ENCODE data around the gene PRDX3.
"Not testable (repeated sequence)": the region's sequence is repeated elsewhere in the genome, so short reads cannot be mapped to it uniquely, and the experiment has no call there.

The PRDX3 gene

GRCh38 chr10:119206603-119207365 is 28.2 kb upstream of the PRDX3 start:
- peak; percentile 70 for DNase-seq (ENCODE audit: low spot score)

- DNase-seq (ENCODE audit: low spot score), result peak; percentile 29
These were observed 27.4 kb upstream of the PRDX3 start for GRCh38 chr10:119205894-119206602.

- DNase-seq (ENCODE audit: low spot score), result no peak
These were observed 24.4 kb upstream of the PRDX3 start for GRCh38 chr10:119203006-119203405.

- DNase-seq (ENCODE audit: low spot score), result no peak
These were observed 22.6 kb upstream of the PRDX3 start for GRCh38 chr10:119201233-119201632.

- DNase-seq (ENCODE audit: low spot score), result peak; percentile 81
These were observed 20.8 kb upstream of the PRDX3 start for GRCh38 chr10:119199231-119199992.

GRCh38 chr10:119198438-119198837 is 19.8 kb upstream of the PRDX3 start:
- DNase-seq (ENCODE audit: low spot score), result no peak

- DNase-seq (ENCODE audit: low spot score), result no peak
These were observed 19.3 kb upstream of the PRDX3 start for GRCh38 chr10:119197921-119198320.

- DNase-seq (ENCODE audit: low spot score), result no peak
These were observed 13.3 kb upstream of the PRDX3 start for GRCh38 chr10:119191881-119192280.

GRCh38 chr10:119190954-119191785 is 12.6 kb upstream of the PRDX3 start:
- no peak for DNase-seq (ENCODE audit: low spot score)

GRCh38 chr10:119190353-119190752 is 11.7 kb upstream of the PRDX3 start:
- no peak for DNase-seq (ENCODE audit: low spot score)

- DNase-seq (ENCODE audit: low spot score), result peak; percentile 70
These were observed 11.2 kb upstream of the PRDX3 start for GRCh38 chr10:119189811-119190282.

- DNase-seq (ENCODE audit: low spot score), result no peak
These were observed 5.2 kb upstream of the PRDX3 start for GRCh38 chr10:119183664-119184412.

GRCh38 chr10:119180850-119181400 is 2.3 kb upstream of the PRDX3 start:
- not testable (repeated sequence) for DNase-seq (ENCODE audit: low spot score)

GRCh38 chr10:119177708-119178371 is 772 bp downstream of the PRDX3 start:
- no peak for DNase-seq (ENCODE audit: low spot score)

- DNase-seq (ENCODE audit: low spot score), result no peak
These were observed 2.4 kb downstream of the PRDX3 start for GRCh38 chr10:119176166-119176565.

GRCh38 chr10:119174109-119174508 is 4.5 kb downstream of the PRDX3 start:
- no peak for DNase-seq (ENCODE audit: low spot score)

- no peak for DNase-seq (ENCODE audit: low spot score)
These were observed 11.6 kb downstream of the PRDX3 start for GRCh38 chr10:119167041-119167440.

- no peak for DNase-seq (ENCODE audit: low spot score)
These were observed 12.0 kb downstream of the PRDX3 start for GRCh38 chr10:119166564-119166963.

- no peak for DNase-seq (ENCODE audit: low spot score)
These were observed 12.5 kb downstream of the PRDX3 start for GRCh38 chr10:119166118-119166500.
